ENCODE measurements around the gene PRXL2C. TPM values are rescaled to one million over a fixed set of nuclear protein-coding genes. Genes with fewer than 3 reads are reported as not detected.

Gene PRXL2C
- total RNA-seq, 1 donor from 2014 or later: 9.5 TPM

- no peak for DNase-seq (ENCODE audit: low read depth)
- H3K4me3 ChIP-seq (ENCODE audit: low read depth, low read length): no peak overlapping the region
- no peak for FAIRE-seq
- TF ChIP-seq, protein P1, sequence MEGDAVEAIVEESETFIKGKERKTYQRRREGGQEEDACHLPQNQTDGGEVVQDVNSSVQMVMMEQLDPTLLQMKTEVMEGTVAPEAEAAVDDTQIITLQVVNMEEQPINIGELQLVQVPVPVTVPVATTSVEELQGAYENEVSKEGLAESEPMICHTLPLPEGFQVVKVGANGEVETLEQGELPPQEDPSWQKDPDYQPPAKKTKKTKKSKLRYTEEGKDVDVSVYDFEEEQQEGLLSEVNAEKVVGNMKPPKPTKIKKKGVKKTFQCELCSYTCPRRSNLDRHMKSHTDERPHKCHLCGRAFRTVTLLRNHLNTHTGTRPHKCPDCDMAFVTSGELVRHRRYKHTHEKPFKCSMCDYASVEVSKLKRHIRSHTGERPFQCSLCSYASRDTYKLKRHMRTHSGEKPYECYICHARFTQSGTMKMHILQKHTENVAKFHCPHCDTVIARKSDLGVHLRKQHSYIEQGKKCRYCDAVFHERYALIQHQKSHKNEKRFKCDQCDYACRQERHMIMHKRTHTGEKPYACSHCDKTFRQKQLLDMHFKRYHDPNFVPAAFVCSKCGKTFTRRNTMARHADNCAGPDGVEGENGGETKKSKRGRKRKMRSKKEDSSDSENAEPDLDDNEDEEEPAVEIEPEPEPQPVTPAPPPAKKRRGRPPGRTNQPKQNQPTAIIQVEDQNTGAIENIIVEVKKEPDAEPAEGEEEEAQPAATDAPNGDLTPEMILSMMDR (IDR thresholded peaks at IDR 0.05; ENCODE audit: insufficient read depth, low read length, severe bottlenecking): no peak
- H3K36me3 ChIP-seq (ENCODE audit: control insufficient read depth, insufficient read depth, low read length): no peaks in the 10 kb centered on the region
- no peaks in the 10 kb centered on the region for H3K27me3 ChIP-seq (ENCODE audit: control insufficient read depth, insufficient read depth, low read length)
These were observed 45.4 kb downstream of the PRXL2C start for GRCh38 chr9:96609732-96610131.

- no peak overlapping the region for H3K4me3 ChIP-seq (ENCODE audit: low read depth, low read length)
- FAIRE-seq: no peak
- no peak for DNase-seq (ENCODE audit: low read depth)
- no peaks in the 10 kb centered on the region for H3K27me3 ChIP-seq (ENCODE audit: control insufficient read depth, insufficient read depth, low read length)
- TF ChIP-seq, protein P1 (IDR thresholded peaks at IDR 0.05; ENCODE audit: insufficient read depth, low read length, severe bottlenecking): no peak
- H3K36me3 ChIP-seq (ENCODE audit: control insufficient read depth, insufficient read depth, low read length): no peaks in the 10 kb centered on the region
These were observed 47.1 kb downstream of the PRXL2C start for GRCh38 chr9:96607971-96608370.

- no peaks in the 10 kb centered on the region for H3K36me3 ChIP-seq (ENCODE audit: control insufficient read depth, insufficient read depth, low read length)
- no peak for DNase-seq (ENCODE audit: low read depth)
- no peak overlapping the region for H3K4me3 ChIP-seq (ENCODE audit: low read depth, low read length)
- H3K27me3 ChIP-seq (ENCODE audit: control insufficient read depth, insufficient read depth, low read length): no peaks in the 10 kb centered on the region
- FAIRE-seq: no peak
- TF ChIP-seq, protein P1 (IDR thresholded peaks at IDR 0.05; ENCODE audit: insufficient read depth, low read length, severe bottlenecking): no peak
These were observed 49.8 kb downstream of the PRXL2C start for GRCh38 chr9:96605328-96605727.

DNA sequence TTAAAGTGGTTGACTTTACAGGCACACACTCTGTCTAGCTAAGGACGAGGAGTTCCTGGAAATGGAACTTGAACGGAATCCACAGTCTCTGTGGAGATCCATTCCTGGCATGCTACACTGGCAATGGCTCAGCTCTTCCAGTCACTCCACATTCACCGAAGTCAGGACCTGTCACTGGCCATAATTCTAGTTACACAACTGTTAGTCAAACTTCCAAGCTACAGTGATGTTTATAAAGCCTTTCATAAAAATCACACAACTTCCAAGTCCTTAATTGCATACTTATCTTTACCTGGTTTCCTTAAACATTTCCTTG lies 51.2 kb downstream of the PRXL2C start:
- TF ChIP-seq, protein P1 (IDR thresholded peaks at IDR 0.05; ENCODE audit: insufficient read depth, low read length, severe bottlenecking): no peak
- H3K27me3 ChIP-seq (ENCODE audit: control insufficient read depth, insufficient read depth, low read length): no peaks in the 10 kb centered on the region
- H3K36me3 ChIP-seq (ENCODE audit: control insufficient read depth, insufficient read depth, low read length): no peaks in the 10 kb centered on the region
- H3K4me3 ChIP-seq (ENCODE audit: low read depth, low read length): no peak overlapping the region
- DNase-seq (ENCODE audit: low read depth): no peak
- FAIRE-seq: no peak

GRCh38 chr9:96603305-96604003 lies 51.7 kb downstream of the PRXL2C start:
- FAIRE-seq (no peak), DNase-seq (ENCODE audit: low read depth) (no peak)
- H3K4me3 ChIP-seq (ENCODE audit: low read depth, low read length): no peak overlapping the region

More at GRCh38 chr9:96603305-96604003, 51.7 kb downstream of the PRXL2C start:
- no peaks in the 10 kb centered on the region for H3K36me3 ChIP-seq (ENCODE audit: control insufficient read depth, insufficient read depth, low read length)
- TF ChIP-seq, protein P1 (IDR thresholded peaks at IDR 0.05; ENCODE audit: insufficient read depth, low read length, severe bottlenecking): no peak
- H3K27me3 ChIP-seq (ENCODE audit: control insufficient read depth, insufficient read depth, low read length): no peaks in the 10 kb centered on the region

Data from bronchial epithelial cell (primary cell).